ENCODE measurements around the gene UBA5.

UBA5 gene

DNA sequence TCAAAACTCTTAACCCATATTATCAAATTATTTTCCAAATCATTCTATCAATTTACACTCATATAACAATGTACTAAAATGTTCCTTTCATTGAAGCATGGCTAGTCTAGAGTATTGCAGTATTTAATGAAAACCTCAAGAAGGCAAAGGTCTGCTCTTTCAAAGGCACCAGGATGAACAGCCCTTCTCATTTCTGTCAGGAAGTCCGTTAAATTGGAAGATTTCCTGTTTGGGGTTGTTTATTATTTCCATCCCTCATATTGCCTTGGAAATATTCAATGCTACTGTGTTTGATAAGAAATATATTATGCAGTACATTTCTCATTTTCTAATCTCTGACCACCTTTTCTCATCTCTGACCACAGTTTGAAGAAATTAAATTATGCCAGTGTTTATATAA is 38.0 kb upstream of the UBA5 start:
- Histone ChIP-seq H2AFZ (ENCODE audit: low read length) (no peak overlapping the region), H3K4me1 (ENCODE audit: insufficient read depth, low read length, severe bottlenecking) (peaks cover 8% of the 10 kb centered on the region), H3K79me2 (ENCODE audit: insufficient read depth, low read length) (no peaks in the 10 kb centered on the region), H3K4me3 (ENCODE audit: low read depth, low read length, poor library complexity, severe bottlenecking) (no peak overlapping the region), H3K9ac (ENCODE audit: low read length) (no peak overlapping the region), H3K27ac (ENCODE audit: low read depth, low read length, poor library complexity, severe bottlenecking) (no peak overlapping the region), H4K20me1 (ENCODE audit: insufficient read depth, low read length) (no peaks in the 10 kb centered on the region), H3K9me3 (ENCODE audit: low read length) (no peaks in the 10 kb centered on the region), H3K36me3 (ENCODE audit: insufficient read depth, low read length) (peaks cover 12% of the 10 kb centered on the region), H3K9me2 (ENCODE audit: low read depth, low read length) (no peaks in the 10 kb centered on the region), H3F3A (ENCODE audit: insufficient read depth, low read length) (no peaks in the 10 kb centered on the region), H3K27me3 (ENCODE audit: insufficient read depth, low read length) (no peaks in the 10 kb centered on the region), H3K4me2 (ENCODE audit: low read length) (no peak overlapping the region)
- TF ChIP-seq, protein P1, sequence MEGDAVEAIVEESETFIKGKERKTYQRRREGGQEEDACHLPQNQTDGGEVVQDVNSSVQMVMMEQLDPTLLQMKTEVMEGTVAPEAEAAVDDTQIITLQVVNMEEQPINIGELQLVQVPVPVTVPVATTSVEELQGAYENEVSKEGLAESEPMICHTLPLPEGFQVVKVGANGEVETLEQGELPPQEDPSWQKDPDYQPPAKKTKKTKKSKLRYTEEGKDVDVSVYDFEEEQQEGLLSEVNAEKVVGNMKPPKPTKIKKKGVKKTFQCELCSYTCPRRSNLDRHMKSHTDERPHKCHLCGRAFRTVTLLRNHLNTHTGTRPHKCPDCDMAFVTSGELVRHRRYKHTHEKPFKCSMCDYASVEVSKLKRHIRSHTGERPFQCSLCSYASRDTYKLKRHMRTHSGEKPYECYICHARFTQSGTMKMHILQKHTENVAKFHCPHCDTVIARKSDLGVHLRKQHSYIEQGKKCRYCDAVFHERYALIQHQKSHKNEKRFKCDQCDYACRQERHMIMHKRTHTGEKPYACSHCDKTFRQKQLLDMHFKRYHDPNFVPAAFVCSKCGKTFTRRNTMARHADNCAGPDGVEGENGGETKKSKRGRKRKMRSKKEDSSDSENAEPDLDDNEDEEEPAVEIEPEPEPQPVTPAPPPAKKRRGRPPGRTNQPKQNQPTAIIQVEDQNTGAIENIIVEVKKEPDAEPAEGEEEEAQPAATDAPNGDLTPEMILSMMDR (IDR thresholded peaks at IDR 0.05; ENCODE audit: low read length) = no peak
- no peak for TF ChIP-seq EZH2 (IDR thresholded peaks at IDR 0.05; ENCODE audit: borderline replicate concordance, low read length)

DNA sequence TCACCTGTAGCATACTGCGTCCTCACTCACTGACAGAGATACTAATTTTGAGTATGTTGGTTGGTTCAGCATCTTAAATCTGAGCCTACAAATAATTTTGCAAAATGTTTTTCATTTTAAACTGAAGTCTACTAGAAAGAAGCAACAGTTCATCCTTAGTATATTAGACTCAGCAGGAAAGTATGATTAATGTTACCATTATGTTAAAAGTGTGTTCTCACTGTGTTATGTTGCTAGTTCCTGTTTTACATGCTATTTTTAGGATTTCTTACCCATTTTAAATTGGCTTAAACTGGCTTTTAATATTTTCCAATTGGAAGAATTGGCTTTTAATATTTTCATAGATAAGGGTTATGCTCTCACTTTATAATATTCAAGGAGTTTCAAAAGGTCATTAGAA is 37.4 kb upstream of the UBA5 start:
- Histone ChIP-seq H3K27ac (ENCODE audit: low read depth, low read length, poor library complexity, severe bottlenecking) (no peak overlapping the region), H3K79me2 (ENCODE audit: insufficient read depth, low read length) (no peaks in the 10 kb centered on the region), H3K9ac (ENCODE audit: low read length) (no peak overlapping the region), H3K4me1 (ENCODE audit: insufficient read depth, low read length, severe bottlenecking) (peaks cover 8% of the 10 kb centered on the region), H3K9me3 (ENCODE audit: low read length) (no peaks in the 10 kb centered on the region), H3K4me2 (ENCODE audit: low read length) (no peak overlapping the region), H2AFZ (ENCODE audit: low read length) (no peak overlapping the region), H3K36me3 (ENCODE audit: insufficient read depth, low read length) (peaks cover 14% of the 10 kb centered on the region), H3F3A (ENCODE audit: insufficient read depth, low read length) (no peaks in the 10 kb centered on the region), H3K27me3 (ENCODE audit: insufficient read depth, low read length) (no peaks in the 10 kb centered on the region), H3K9me2 (ENCODE audit: low read depth, low read length) (no peaks in the 10 kb centered on the region), H4K20me1 (ENCODE audit: insufficient read depth, low read length) (no peaks in the 10 kb centered on the region), H3K4me3 (ENCODE audit: low read depth, low read length, poor library complexity, severe bottlenecking) (no peak overlapping the region)
- no peak for TF ChIP-seq EZH2 (IDR thresholded peaks at IDR 0.05; ENCODE audit: borderline replicate concordance, low read length)
- TF ChIP-seq, protein P1 (IDR thresholded peaks at IDR 0.05; ENCODE audit: low read length) = no peak

DNA sequence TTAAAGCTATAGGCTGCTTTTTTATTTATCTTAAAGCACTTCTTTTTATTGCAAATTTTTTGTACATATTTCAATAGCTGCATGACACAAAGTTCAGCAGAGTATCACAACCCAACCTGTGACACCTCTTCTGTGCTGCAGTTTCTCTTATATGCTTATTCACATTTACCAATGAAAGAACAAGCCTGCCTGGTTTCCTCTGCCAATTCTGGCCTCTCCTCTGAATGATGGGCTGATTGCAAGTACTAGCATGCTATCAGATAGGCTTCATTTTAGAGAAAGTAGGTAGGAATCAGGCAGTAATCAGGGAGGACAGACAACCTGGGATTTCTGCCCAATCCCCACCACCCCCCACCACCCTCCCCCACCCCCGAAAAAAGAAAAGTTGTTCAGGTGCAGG is 36.5 kb upstream of the UBA5 start:
- H3K4me2 ChIP-seq (ENCODE audit: low read length) = no peak overlapping the region
- no peak overlapping the region for H2AFZ ChIP-seq (ENCODE audit: low read length)
- H3K27me3 ChIP-seq (ENCODE audit: insufficient read depth, low read length) = no peaks in the 10 kb centered on the region
- no peaks in the 10 kb centered on the region for H3K79me2 ChIP-seq (ENCODE audit: insufficient read depth, low read length)
- H3K27ac ChIP-seq (ENCODE audit: low read depth, low read length, poor library complexity, severe bottlenecking) = no peak overlapping the region
- no peaks in the 10 kb centered on the region for H3F3A ChIP-seq (ENCODE audit: insufficient read depth, low read length)
- no peaks in the 10 kb centered on the region for H3K9me2 ChIP-seq (ENCODE audit: low read depth, low read length)
- no peaks in the 10 kb centered on the region for H4K20me1 ChIP-seq (ENCODE audit: insufficient read depth, low read length)
- peaks cover 8% of the 10 kb centered on the region for H3K4me1 ChIP-seq (ENCODE audit: insufficient read depth, low read length, severe bottlenecking)
- H3K4me3 ChIP-seq (ENCODE audit: low read depth, low read length, poor library complexity, severe bottlenecking) = no peak overlapping the region
- H3K9ac ChIP-seq (ENCODE audit: low read length) = no peak overlapping the region
- TF ChIP-seq, protein P1 (IDR thresholded peaks at IDR 0.05; ENCODE audit: low read length) = no peak
- no peak for TF ChIP-seq EZH2 (IDR thresholded peaks at IDR 0.05; ENCODE audit: borderline replicate concordance, low read length)
- peaks cover 20% of the 10 kb centered on the region for H3K36me3 ChIP-seq (ENCODE audit: insufficient read depth, low read length)
- no peaks in the 10 kb centered on the region for H3K9me3 ChIP-seq (ENCODE audit: low read length)
